Measurements from ENCODE around the gene FXYD1.

Gene FXYD1

GRCh38 chr19:35179830-35180229, 41.2 kb downstream of the FXYD1 start:
- in situ Hi-C loops (cut with MboI; ENCODE audit: low sequenced_read_pairs) = no loop called here

- in situ Hi-C loops (cut with MboI; ENCODE audit: low sequenced_read_pairs) = no loop called here
Measured at GRCh38 chr19:35181387-35181786, 42.8 kb downstream of the FXYD1 start.

GRCh38 chr19:35184267-35184666, 45.6 kb downstream of the FXYD1 start:
- in situ Hi-C loops (cut with MboI; ENCODE audit: low sequenced_read_pairs) = no loop called here

GRCh38 chr19:35184884-35185283, 46.3 kb downstream of the FXYD1 start:
- in situ Hi-C loops (cut with MboI; ENCODE audit: low sequenced_read_pairs) = no loop called here

Data from HL-60/S4 treated with retinoic acid at 250 ng/mL for 4 days and 3 days (cell line).